Neural progenitor cell (in vitro differentiated cells): ENCODE measurements around the gene NPIPB12. TPM values are rescaled to one million over a fixed set of nuclear protein-coding genes. Genes with fewer than 3 reads are reported as not detected.
"Not testable (repeated sequence)": the region's sequence is repeated elsewhere in the genome, so short reads cannot be mapped to it uniquely, and the experiment has no call there.

Experiments
- DNase-seq: peaks from one replicate; pipeline ENCODE4 v3.0.0-alpha.2; 2016; ENCODE audit warnings: low spot score
- H2AFZ ChIP-seq: fragments of 200-600 bp; sonication (generic); replicated peaks from 2 replicates; pipeline ENCODE4 v1.6.1; 2016; ENCODE audit warnings: antibody characterized with exemption
- H3F3A ChIP-seq: fragments of 200-600 bp; sonication (generic); 2 replicates; pipeline ENCODE4 v1.6.1; 2016; ENCODE audit warnings: antibody characterized with exemption, low read depth
- H3K27ac ChIP-seq: fragments of 200-600 bp; sonication (generic); 2 replicates; pipeline ENCODE4 v1.5.1; 2016; ENCODE audit warnings: mild to moderate bottlenecking
- H3K27me3 ChIP-seq: fragments of 200-600 bp; sonication (generic); 2 replicates; pipeline ENCODE4 v1.6.1; 2016; ENCODE audit warnings: mild to moderate bottlenecking, moderate library complexity
- H3K36me3 ChIP-seq: fragments of 200-600 bp; sonication (generic); 2 replicates; pipeline ENCODE4 v1.5.1; 2016
- H3K4me1 ChIP-seq: fragments of 200-600 bp; sonication (generic); 2 replicates; pipeline ENCODE4 v1.6.1; 2016; ENCODE audit warnings: mixed run types
- H3K4me2 ChIP-seq: fragments of 200-600 bp; sonication (generic); 2 replicates; pipeline ENCODE4 v1.6.1; 2016
- H3K4me3 ChIP-seq: fragments of 200-600 bp; sonication (generic); 2 replicates; pipeline ENCODE4 v1.5.1; 2016
- H3K79me2 ChIP-seq: fragments of 200-600 bp; sonication (generic); 2 replicates; pipeline ENCODE4 v1.6.1; 2016; ENCODE audit warnings: low read depth
- H3K9ac ChIP-seq: fragments of 200-600 bp; sonication (generic); 2 replicates; pipeline ENCODE4 v1.6.1; 2016
- H3K9me3 ChIP-seq: fragments of 200-600 bp; sonication (generic); 2 replicates; pipeline ENCODE4 v1.5.1; 2016; ENCODE audit warnings: low read depth
- H4K20me1 ChIP-seq: fragments of 200-600 bp; sonication (generic); 2 replicates; pipeline ENCODE4 v1.6.1; 2016; ENCODE audit warnings: low read depth
- H3K27ac Mint-ChIP-seq: 3 replicates; pipeline ENCODE4 v1.8.0; 2021; ENCODE audit warnings: mixed read lengths
- H3K27me3 Mint-ChIP-seq: 2 replicates; pipeline ENCODE4 v1.8.0; 2022; ENCODE audit warnings: low read depth, mild to moderate bottlenecking, inconsistent platforms, moderate library complexity, mixed read lengths; ENCODE audit not compliant: insufficient read depth
- H3K36me3 Mint-ChIP-seq: 3 replicates; pipeline ENCODE4 v1.8.0; 2021; ENCODE audit warnings: mixed read lengths
- H3K4me1 Mint-ChIP-seq: 3 replicates; pipeline ENCODE4 v1.8.0; 2021; ENCODE audit warnings: mixed read lengths
- H3K4me3 Mint-ChIP-seq: 3 replicates; pipeline ENCODE4 v1.8.0; 2021; ENCODE audit warnings: mild to moderate bottlenecking, moderate library complexity, mixed read lengths
- H3K9me3 Mint-ChIP-seq: 3 replicates; pipeline ENCODE4 v1.8.0; 2020; ENCODE audit warnings: mixed read lengths
- total RNA-seq: library from RNA; depleted of rRNA; stranded (reverse); fragments of >200 nt; gene quantifications from 2 replicates; pipeline ENCODE4 v1.2.3, GENCODE V29; 2015; ENCODE audit warnings: low replicate concordance

The NPIPB12 gene
- total RNA-seq: 17.0 and 28.2 TPM in 2 replicates

GRCh38 chr16:29506308-29506707, at the start of gene NPIPB12:
TSS of gene NPIPB12 (minus strand) at chr16:29506408.
- H3K4me2 ChIP-seq, H3K4me1 ChIP-seq, H3F3A ChIP-seq, H3K36me3 Mint-ChIP-seq, H2AFZ ChIP-seq, H3K9me3 Mint-ChIP-seq, H3K36me3 ChIP-seq, H3K9me3 ChIP-seq, H3K4me3 Mint-ChIP-seq, H3K27ac Mint-ChIP-seq, H3K4me1 Mint-ChIP-seq, H4K20me1 ChIP-seq, H3K27me3 Mint-ChIP-seq, H3K27ac ChIP-seq, DNase-seq, H3K4me3 ChIP-seq, H3K9ac ChIP-seq, H3K79me2 ChIP-seq, H3K27me3 ChIP-seq: not testable (repeated sequence)

DNA sequence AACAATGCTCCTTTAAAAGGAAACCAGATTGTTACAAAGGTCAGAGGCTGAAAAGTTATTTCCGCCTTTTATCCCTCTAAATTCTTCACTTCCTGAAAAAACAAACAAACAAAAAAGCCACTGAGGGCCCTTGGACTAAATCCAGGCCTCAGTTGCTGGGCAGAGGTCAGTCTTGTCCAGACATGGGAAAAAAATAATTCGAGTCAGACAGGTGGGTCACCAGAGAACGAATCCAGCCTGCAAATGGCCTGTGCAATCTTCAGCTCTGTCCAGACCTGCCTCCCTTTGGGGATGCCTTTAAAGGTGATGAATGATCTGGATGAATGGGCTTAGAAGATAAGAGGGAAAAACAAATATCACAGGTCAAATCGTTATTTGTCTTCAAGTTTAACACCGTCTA, 15.3 kb upstream of the NPIPB12 start:
- not testable (repeated sequence) for H3K9ac ChIP-seq, H3K27ac ChIP-seq, H3K27ac Mint-ChIP-seq, H2AFZ ChIP-seq, H3K9me3 Mint-ChIP-seq, H3K4me1 ChIP-seq, H3K9me3 ChIP-seq, H3K4me3 Mint-ChIP-seq, H3K36me3 ChIP-seq, H3K4me2 ChIP-seq, H3K27me3 Mint-ChIP-seq, DNase-seq, H3K79me2 ChIP-seq, H3K4me1 Mint-ChIP-seq, H3K27me3 ChIP-seq, H3K4me3 ChIP-seq, H3K36me3 Mint-ChIP-seq, H3F3A ChIP-seq, H4K20me1 ChIP-seq

DNA sequence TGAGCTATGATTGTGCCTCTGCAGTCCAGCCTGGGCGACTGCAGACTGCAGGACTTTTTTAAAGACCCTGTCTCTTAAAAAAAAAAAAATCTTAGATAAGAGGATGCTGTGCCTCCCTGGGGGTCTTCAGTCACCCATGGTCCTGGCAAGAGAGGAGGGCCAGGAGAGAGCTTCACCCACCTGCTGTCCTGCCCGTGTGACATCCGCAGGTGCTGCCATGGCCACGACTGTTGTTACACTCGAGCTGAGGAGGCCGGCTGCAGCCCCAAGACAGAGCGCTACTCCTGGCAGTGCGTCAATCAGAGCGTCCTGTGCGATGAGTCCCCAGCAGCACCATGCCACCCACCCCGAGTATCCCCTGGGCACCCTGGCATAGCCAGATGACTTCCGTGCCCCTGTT, 23.9 kb downstream of the NPIPB12 start:
- not testable (repeated sequence) for DNase-seq, H3K27ac Mint-ChIP-seq, H3K4me1 ChIP-seq, H2AFZ ChIP-seq, H3F3A ChIP-seq, H3K4me3 ChIP-seq, H3K9me3 ChIP-seq, H3K27me3 Mint-ChIP-seq, H3K4me3 Mint-ChIP-seq, H3K27ac ChIP-seq, H3K36me3 ChIP-seq, H3K9ac ChIP-seq, H3K79me2 ChIP-seq, H4K20me1 ChIP-seq, H3K4me2 ChIP-seq, H3K9me3 Mint-ChIP-seq, H3K36me3 Mint-ChIP-seq, H3K27me3 ChIP-seq, H3K4me1 Mint-ChIP-seq

- not testable (repeated sequence) for H3K9me3 Mint-ChIP-seq, H3K27ac ChIP-seq, H3K4me3 Mint-ChIP-seq, H3F3A ChIP-seq, H3K27me3 Mint-ChIP-seq, H3K36me3 Mint-ChIP-seq, H4K20me1 ChIP-seq, H3K79me2 ChIP-seq, DNase-seq, H3K4me2 ChIP-seq, H3K4me1 ChIP-seq, H3K4me1 Mint-ChIP-seq, H3K9ac ChIP-seq, H3K4me3 ChIP-seq, H3K9me3 ChIP-seq, H3K27ac Mint-ChIP-seq, H3K36me3 ChIP-seq, H3K27me3 ChIP-seq, H2AFZ ChIP-seq
Observed at GRCh38 chr16:29472065-29472464, 34.1 kb downstream of the NPIPB12 start.

- not testable (repeated sequence) for H3K4me3 Mint-ChIP-seq, H4K20me1 ChIP-seq, H3K9ac ChIP-seq, H2AFZ ChIP-seq, DNase-seq, H3K4me1 Mint-ChIP-seq, H3K4me2 ChIP-seq, H3K9me3 ChIP-seq, H3K27ac Mint-ChIP-seq, H3K4me1 ChIP-seq, H3K79me2 ChIP-seq, H3K36me3 Mint-ChIP-seq, H3K4me3 ChIP-seq, H3K27me3 ChIP-seq, H3F3A ChIP-seq, H3K27me3 Mint-ChIP-seq, H3K9me3 Mint-ChIP-seq, H3K27ac ChIP-seq, H3K36me3 ChIP-seq
Observed at GRCh38 chr16:29469660-29470059, 36.5 kb downstream of the NPIPB12 start.

GRCh38 chr16:29467654-29468366, 38.4 kb downstream of the NPIPB12 start:
- H3K9me3 Mint-ChIP-seq, H2AFZ ChIP-seq: not testable (repeated sequence)

DNA sequence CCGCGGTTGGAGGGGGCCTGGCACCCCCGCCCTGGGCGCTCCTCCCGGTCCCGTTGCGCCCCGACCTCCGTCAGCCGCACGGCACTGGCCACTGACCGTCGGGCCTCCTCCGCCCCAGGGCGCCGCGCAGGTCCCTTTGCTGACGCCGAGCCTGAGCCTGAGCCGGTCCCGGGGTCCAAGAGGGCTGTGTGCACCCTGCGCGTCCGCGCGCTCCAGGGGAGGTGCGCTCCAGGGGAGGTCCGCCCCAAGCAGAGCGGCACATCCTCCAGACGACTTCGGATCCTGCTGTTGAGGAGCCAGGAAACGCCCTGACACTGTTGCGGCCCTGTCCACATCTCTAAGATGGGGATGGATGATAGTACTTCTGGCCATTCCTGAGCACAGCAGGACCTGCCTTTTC, 39.3 kb downstream of the NPIPB12 start:
- not testable (repeated sequence) for H3K27me3 Mint-ChIP-seq, H3K9ac ChIP-seq, H3K9me3 ChIP-seq, H3K36me3 ChIP-seq, H3K4me3 ChIP-seq, H3K27ac ChIP-seq, H3K27me3 ChIP-seq, DNase-seq, H2AFZ ChIP-seq, H4K20me1 ChIP-seq, H3F3A ChIP-seq, H3K4me3 Mint-ChIP-seq, H3K4me1 Mint-ChIP-seq, H3K79me2 ChIP-seq, H3K9me3 Mint-ChIP-seq, H3K36me3 Mint-ChIP-seq, H3K27ac Mint-ChIP-seq, H3K4me2 ChIP-seq, H3K4me1 ChIP-seq

More at GRCh38 chr16:29467654-29468366, 38.4 kb downstream of the NPIPB12 start:
- not testable (repeated sequence) for H3K4me2 ChIP-seq, H3F3A ChIP-seq, H3K27ac ChIP-seq, H4K20me1 ChIP-seq, H3K36me3 Mint-ChIP-seq, H3K79me2 ChIP-seq, H3K9ac ChIP-seq, H3K36me3 ChIP-seq, H3K4me3 Mint-ChIP-seq, H3K27ac Mint-ChIP-seq, DNase-seq, H3K27me3 Mint-ChIP-seq, H3K27me3 ChIP-seq, H3K9me3 ChIP-seq, H3K4me1 Mint-ChIP-seq, H3K4me1 ChIP-seq, H3K4me3 ChIP-seq

- not testable (repeated sequence) for H3K79me2 ChIP-seq, H3K27ac Mint-ChIP-seq, H3K27me3 ChIP-seq
Observed at GRCh38 chr16:29465985-29466824, 40.0 kb downstream of the NPIPB12 start.

More at GRCh38 chr16:29465985-29466824, 40.0 kb downstream of the NPIPB12 start:
- H4K20me1 ChIP-seq, H3K27ac ChIP-seq, H3K4me1 Mint-ChIP-seq, H3K4me2 ChIP-seq, H3K4me3 ChIP-seq, H3K9me3 Mint-ChIP-seq, H3K27me3 Mint-ChIP-seq, DNase-seq, H3K4me3 Mint-ChIP-seq, H3F3A ChIP-seq, H2AFZ ChIP-seq, H3K4me1 ChIP-seq, H3K9me3 ChIP-seq, H3K36me3 ChIP-seq, H3K9ac ChIP-seq, H3K36me3 Mint-ChIP-seq: not testable (repeated sequence)
